C4-2B (cell line): Measurements from ENCODE around the gene EVA1B.

Experiments used
- CTCF ChIP-seq: fragments of 450-650 bp; conservative IDR thresholded peaks from 2 replicates; pipeline ENCODE4 v1.5.1; 2017; ENCODE audit warnings: mild to moderate bottlenecking
- ZFX ChIP-seq: fragments of 450-650 bp; IDR thresholded peaks from 2 replicates; pipeline ENCODE4 v1.6.1; 2017

GRCh38 chr1:36304970-36305914 is 18.2 kb downstream of the EVA1B start:
- TF ChIP-seq CTCF (no peak), ZFX (no peak)
